ENCODE results near the gene USP40.

GRCh38 chr2:233453916-233454315 lies 112.7 kb downstream of the USP40 start:
- TF ChIP-seq CTCF (IDR thresholded peaks at IDR 0.05): no peak
- TF ChIP-seq POLR2A (IDR thresholded peaks at IDR 0.05): no peak
